GM10248 (cell line): ENCODE measurements around the gene TRPV6.

Experiments used
- CTCF ChIA-PET: fragments of 300-600 bp; sonication (Branson Sonifier 250); formaldehyde crosslinking; extraction: SDS; loops from one replicate; lab custom pipeline; 2021; ENCODE audit warnings: antibody characterized with exemption; lab: Yijun Ruan, JAX
- POLR2A ChIA-PET: fragments of 350-650 bp; sonication (Branson Sonifier 250); formaldehyde crosslinking; extraction: SDS; loops from one replicate; lab custom pipeline; 2020; ENCODE audit warnings: antibody characterized with exemption; lab: Yijun Ruan, JAX
- DNase-seq: peaks from one replicate; pipeline ENCODE4 v3.0.0; 2012; ENCODE audit errors: extremely low spot score
- TF ChIP-seq, protein P1 (sequence below): IDR thresholded peaks from 2 replicates; pipeline ENCODE4 v1.5.1; 2012; ENCODE audit warnings: mild to moderate bottlenecking, low read depth; ENCODE audit errors: extremely low read depth, missing control alignments, control extremely low read depth

Gene TRPV6

DNA sequence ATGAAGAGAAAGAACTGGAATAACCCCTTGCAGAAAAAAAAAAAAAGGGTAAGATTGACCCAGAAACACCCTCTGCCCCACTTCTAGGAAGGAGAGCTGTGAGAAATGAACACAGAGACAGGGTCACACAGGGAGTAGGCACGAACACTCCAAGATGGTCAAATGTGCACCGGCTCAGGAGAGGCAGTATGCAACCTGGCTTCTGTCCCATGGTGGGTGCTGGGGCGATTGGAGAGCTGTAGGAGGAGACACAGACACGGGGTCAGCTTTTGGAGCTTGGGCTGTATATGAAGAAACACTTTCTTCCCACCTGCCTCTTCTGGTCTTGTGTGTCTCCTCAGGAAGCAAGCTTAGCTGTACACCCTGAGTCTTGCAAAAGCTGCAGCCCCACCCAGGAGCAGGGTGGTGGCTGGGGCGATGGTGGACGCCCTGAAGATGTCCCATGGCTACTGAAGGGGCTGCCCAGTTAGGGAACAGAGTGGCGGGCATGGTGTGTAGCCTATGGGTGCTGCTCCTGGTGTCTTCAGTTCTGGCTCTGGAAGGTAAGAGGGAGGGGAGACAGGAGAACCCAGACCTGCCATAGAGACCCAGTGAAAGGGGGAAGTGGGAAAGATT, 22.7 kb downstream of the TRPV6 start:
- POLR2A ChIA-PET = no interaction called here
- DNase-seq = no peak
- TF ChIP-seq, protein P1, sequence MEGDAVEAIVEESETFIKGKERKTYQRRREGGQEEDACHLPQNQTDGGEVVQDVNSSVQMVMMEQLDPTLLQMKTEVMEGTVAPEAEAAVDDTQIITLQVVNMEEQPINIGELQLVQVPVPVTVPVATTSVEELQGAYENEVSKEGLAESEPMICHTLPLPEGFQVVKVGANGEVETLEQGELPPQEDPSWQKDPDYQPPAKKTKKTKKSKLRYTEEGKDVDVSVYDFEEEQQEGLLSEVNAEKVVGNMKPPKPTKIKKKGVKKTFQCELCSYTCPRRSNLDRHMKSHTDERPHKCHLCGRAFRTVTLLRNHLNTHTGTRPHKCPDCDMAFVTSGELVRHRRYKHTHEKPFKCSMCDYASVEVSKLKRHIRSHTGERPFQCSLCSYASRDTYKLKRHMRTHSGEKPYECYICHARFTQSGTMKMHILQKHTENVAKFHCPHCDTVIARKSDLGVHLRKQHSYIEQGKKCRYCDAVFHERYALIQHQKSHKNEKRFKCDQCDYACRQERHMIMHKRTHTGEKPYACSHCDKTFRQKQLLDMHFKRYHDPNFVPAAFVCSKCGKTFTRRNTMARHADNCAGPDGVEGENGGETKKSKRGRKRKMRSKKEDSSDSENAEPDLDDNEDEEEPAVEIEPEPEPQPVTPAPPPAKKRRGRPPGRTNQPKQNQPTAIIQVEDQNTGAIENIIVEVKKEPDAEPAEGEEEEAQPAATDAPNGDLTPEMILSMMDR = no peak
- CTCF ChIA-PET = interaction anchor here (1.7 to 5.7 kb wide), 3 partner anchors 8 to 230 kb away, joined by 4 to 28 read pairs (median 9); partner anchors contain the start of gene EPHB6

DNA sequence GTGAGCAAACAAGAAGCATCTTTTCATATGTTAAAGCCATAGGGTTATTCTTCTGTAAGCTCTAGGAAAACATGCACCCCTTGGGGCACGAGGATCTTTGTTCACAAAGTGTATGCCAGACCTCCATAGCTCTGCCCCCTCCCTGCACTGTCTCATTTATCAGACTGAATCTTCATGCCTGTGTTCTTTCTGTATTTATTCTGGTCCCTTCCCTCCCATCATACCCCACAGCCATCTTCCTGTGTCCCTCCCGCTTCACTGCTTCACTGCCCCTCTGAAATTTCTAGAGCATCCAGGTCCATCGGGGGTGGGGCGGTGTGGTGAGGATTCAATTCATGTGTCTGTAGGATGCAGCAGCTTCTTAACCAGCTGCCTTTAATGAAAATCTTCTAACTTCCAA, 23.2 kb downstream of the TRPV6 start:
- ChIA-PET CTCF (interaction anchor here (0.8 to 5.7 kb wide), 4 partner anchors 7 to 230 kb away, joined by 3 to 28 read pairs (median 6); partner anchors contain the start of gene EPHB6), POLR2A (no interaction called here)
- TF ChIP-seq, protein P1 = no peak
- DNase-seq = no peak

DNA sequence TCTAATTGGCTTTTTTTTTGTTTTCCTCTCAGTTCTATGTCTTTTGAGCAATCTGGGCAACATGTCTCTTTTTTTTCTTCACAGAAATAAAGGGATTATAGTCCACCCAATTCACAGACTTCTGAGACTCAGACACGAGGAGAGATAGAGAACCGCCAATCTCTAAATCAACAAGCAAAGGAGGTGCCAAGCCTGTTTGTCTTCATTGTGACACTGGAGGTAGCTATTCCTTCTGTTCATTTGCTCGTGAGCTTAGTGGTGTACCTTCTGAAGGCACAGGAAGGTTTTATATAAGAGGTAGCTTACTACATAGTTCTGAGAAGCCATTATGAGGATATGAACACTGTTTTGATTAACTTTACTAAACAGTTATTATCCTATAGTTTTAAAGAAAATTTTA, 24.6 kb downstream of the TRPV6 start:
- TF ChIP-seq, protein P1 = no peak
- DNase-seq = no peak
- ChIA-PET POLR2A (no interaction called here), CTCF (interaction anchor here (0.9 to 2.1 kb wide), 4 partner anchors 12 to 142 kb away, joined by 3 to 8 read pairs (median 4); no protein-coding TSS in a partner anchor)

DNA sequence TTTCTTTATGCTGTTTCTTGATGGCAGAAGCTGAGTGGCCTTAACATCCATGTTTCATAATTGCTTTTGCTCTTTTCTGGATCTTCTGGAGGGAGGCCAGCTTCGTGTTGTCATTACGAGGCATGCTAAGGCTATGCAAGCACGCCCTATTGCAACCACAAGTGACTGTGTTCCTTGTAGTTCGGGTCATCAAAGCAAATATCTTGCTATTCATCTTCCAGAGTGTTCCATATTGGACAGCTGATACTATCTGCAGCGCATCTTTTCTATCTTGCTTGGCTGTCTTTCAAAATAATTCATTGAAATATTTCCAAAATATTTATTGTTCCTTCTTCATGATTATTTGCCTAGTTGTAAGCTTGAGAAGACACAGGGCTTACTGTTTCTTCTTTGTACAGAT, 25.7 kb downstream of the TRPV6 start:
- POLR2A ChIA-PET = no interaction called here

DNA sequence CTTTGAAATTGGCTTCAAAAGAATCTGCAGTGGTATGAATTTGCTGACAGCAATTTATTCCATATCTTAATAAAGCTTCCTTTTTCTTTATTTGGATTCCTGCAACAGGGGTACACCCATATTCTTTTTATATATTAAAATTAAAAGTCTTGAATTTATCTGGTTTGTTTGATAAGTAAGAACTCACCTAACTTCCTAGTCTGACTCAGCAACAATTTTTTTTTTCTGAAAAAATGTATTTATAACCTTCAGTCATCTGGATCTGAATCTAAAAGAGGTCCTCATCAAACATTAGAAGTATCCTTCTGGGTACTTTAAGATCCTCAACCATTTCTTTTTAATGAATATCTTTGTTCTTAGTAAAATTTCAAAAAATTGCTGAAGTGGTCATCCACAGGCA, 26.1 kb downstream of the TRPV6 start:
- TF ChIP-seq, protein P1 = no peak
- no peak for DNase-seq
- ChIA-PET POLR2A (no interaction called here), CTCF (interaction anchor here (1.3 to 2.1 kb wide), 3 partner anchors 14 to 323 kb away, joined by 3 to 8 read pairs (median 4); no protein-coding TSS in a partner anchor)

More for the DNA sequence above, 25.7 kb downstream of the TRPV6 start:
- DNase-seq = no peak
- TF ChIP-seq, protein P1 = no peak
- CTCF ChIA-PET = interaction anchor here (0.9 to 2.1 kb wide), 4 partner anchors 13 to 324 kb away, joined by 3 to 8 read pairs (median 4); no protein-coding TSS in a partner anchor

DNA sequence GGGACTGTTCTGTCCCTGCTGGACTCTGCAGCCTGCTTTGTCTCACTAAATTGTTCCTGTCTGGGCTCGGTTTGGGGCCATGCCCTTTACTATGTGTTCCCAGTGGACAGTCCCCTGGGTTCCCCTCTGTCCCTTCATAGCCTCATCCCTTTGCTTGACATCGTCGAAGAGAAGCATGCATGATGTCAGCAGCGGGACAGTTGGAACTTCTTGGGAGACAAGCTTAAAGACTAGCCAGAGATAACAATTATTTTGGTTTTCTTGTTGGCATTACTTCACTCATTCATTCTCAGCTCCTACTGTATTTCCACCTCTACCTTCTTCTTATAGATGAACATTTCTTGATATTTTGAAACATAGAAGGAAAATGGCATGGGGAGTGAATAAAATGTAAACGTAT, 27.9 kb downstream of the TRPV6 start:
- CTCF ChIA-PET = interaction anchor here (1.3 to 5.3 kb wide), 3 partner anchors 10 to 23 kb away, joined by 3 to 24 read pairs (median 3); no protein-coding TSS in a partner anchor
- POLR2A ChIA-PET = no interaction called here
- no peak for DNase-seq
- TF ChIP-seq, protein P1 = no peak
